ENCODE measurements around the gene TFAP2C. TPM values are rescaled to one million over a fixed set of nuclear protein-coding genes. Genes with fewer than 3 reads are reported as not detected.
"Not testable (repeated sequence)": the region's sequence is repeated elsewhere in the genome, so short reads cannot be mapped to it uniquely, and the experiment has no call there.

Gene TFAP2C
- total RNA-seq, 1 experiment from 2014 or later = 2.8 TPM

GRCh38 chr20:56657879-56658278 is 28.8 kb downstream of the TFAP2C start:
- ChIA-PET CTCF (no interaction called here), POLR2A (no interaction called here)
- BruUV-seq (replicated peaks) = no TSS peak
- DNase-seq (ENCODE audit: low read depth, low spot score) (no peak), ATAC-seq (no peak)
- no peaks in the 10 kb centered on the region for H3K4me1 ChIP-seq (ENCODE audit: control insufficient read depth, insufficient read depth, low read length)
- H3K36me3 ChIP-seq (ENCODE audit: control insufficient read depth, insufficient read depth, low read length) = no peaks in the 10 kb centered on the region
- H3K4me3 ChIP-seq (ENCODE audit: low read depth in 2 of 2, low read length in 2 of 2) = no peak overlapping the region
- TF ChIP-seq TCF7L2 (IDR thresholded peaks at IDR 0.05; ENCODE audit: low read depth, low read length) (no peak), REST (IDR thresholded peaks at IDR 0.05; ENCODE audit: insufficient read depth in 1 of 2, low read depth in 2 of 2, low read length in 1 of 2) (no peak), POLR2AphosphoS5 (IDR thresholded peaks at IDR 0.05; ENCODE audit: low read depth, low read length) (no peak), CTCF (IDR thresholded peaks at IDR 0.05) (no peak), SIN3A (IDR thresholded peaks at IDR 0.05; ENCODE audit: borderline replicate concordance, insufficient read depth, low read depth, low read length) (no peak)
- H3K27ac ChIP-seq (ENCODE audit: low read length) = no peak overlapping the region
- H3K9me3 ChIP-seq (ENCODE audit: control insufficient read depth, insufficient read depth, low read depth, low read length) = no peaks in the 10 kb centered on the region
- H3K27me3 ChIP-seq (ENCODE audit: control insufficient read depth, insufficient read depth, low read length) = no peaks in the 10 kb centered on the region
- intact Hi-C loops (cut with micrococcal nuclease; ENCODE audit: unreplicated experiment) (no loop called here), in situ Hi-C loops (cut with HindIII; ENCODE audit: low pct_unique_long_range_greater_than_20kb, low sequenced_read_pairs) (no loop called here)

- H3K4me1 ChIP-seq (ENCODE audit: control insufficient read depth, insufficient read depth, low read length); H3K4me3 ChIP-seq (ENCODE audit: low read depth in 2 of 2, low read length in 2 of 2); BruUV-seq (replicated peaks); CTCF ChIA-PET; H3K27ac ChIP-seq (ENCODE audit: low read length); ATAC-seq; H3K9me3 ChIP-seq (ENCODE audit: control insufficient read depth, insufficient read depth, low read depth, low read length); POLR2A ChIA-PET; H3K36me3 ChIP-seq (ENCODE audit: control insufficient read depth, insufficient read depth, low read length); DNase-seq (ENCODE audit: low read depth, low spot score); H3K27me3 ChIP-seq (ENCODE audit: control insufficient read depth, insufficient read depth, low read length); in situ Hi-C loops (cut with HindIII; ENCODE audit: low pct_unique_long_range_greater_than_20kb, low sequenced_read_pairs); intact Hi-C loops (cut with micrococcal nuclease; ENCODE audit: unreplicated experiment): not testable (repeated sequence)
Observed at GRCh38 chr20:56658341-56658947, 29.3 kb downstream of the TFAP2C start.

- in situ Hi-C loops (cut with HindIII; ENCODE audit: low pct_unique_long_range_greater_than_20kb, low sequenced_read_pairs) = no loop called here
Observed at GRCh38 chr20:56663660-56664059, 34.6 kb downstream of the TFAP2C start.

More at GRCh38 chr20:56663660-56664059, 34.6 kb downstream of the TFAP2C start:
- TF ChIP-seq POLR2AphosphoS5 (IDR thresholded peaks at IDR 0.05; ENCODE audit: low read depth, low read length) = no peak
- no peak for TF ChIP-seq SIN3A (IDR thresholded peaks at IDR 0.05; ENCODE audit: borderline replicate concordance, insufficient read depth, low read depth, low read length)
- no peak for TF ChIP-seq REST (IDR thresholded peaks at IDR 0.05; ENCODE audit: insufficient read depth in 1 of 2, low read depth in 2 of 2, low read length in 1 of 2)
- TF ChIP-seq CTCF (IDR thresholded peaks at IDR 0.05) = no peak
- no peak for TF ChIP-seq TCF7L2 (IDR thresholded peaks at IDR 0.05; ENCODE audit: low read depth, low read length)
- Histone ChIP-seq H3K4me3 (ENCODE audit: low read depth in 2 of 2, low read length in 2 of 2) (no peak overlapping the region), H3K36me3 (ENCODE audit: control insufficient read depth, insufficient read depth, low read length) (no peaks in the 10 kb centered on the region), H3K4me1 (ENCODE audit: control insufficient read depth, insufficient read depth, low read length) (no peaks in the 10 kb centered on the region), H3K27me3 (ENCODE audit: control insufficient read depth, insufficient read depth, low read length) (no peaks in the 10 kb centered on the region), H3K27ac (ENCODE audit: low read length) (no peak overlapping the region), H3K9me3 (ENCODE audit: control insufficient read depth, insufficient read depth, low read depth, low read length) (no peaks in the 10 kb centered on the region)
- no peak for DNase-seq (ENCODE audit: low read depth, low spot score)
- intact Hi-C loops (cut with micrococcal nuclease; ENCODE audit: unreplicated experiment) = no loop called here
- ATAC-seq = no peak
- ChIA-PET POLR2A (no interaction called here), CTCF (no interaction called here)
- BruUV-seq (replicated peaks) = no TSS peak
